Brain microvascular endothelial cell (primary cell): ENCODE measurements around the gene CAMK1D.

ENCODE experiments used
- DNase-seq: peaks from one replicate; pipeline ENCODE4 v3.0.0-alpha.2; 2020
- H3K27ac ChIP-seq: fragments of 250-450 bp; sonication (Bioruptor Pico); 2 replicates; pipeline ENCODE4 v1.5.1; 2020; ENCODE audit warnings: mild to moderate bottlenecking, moderate library complexity
- H3K27me3 ChIP-seq: fragments of 250-450 bp; sonication (Bioruptor Pico); replicated peaks from 2 replicates; pipeline ENCODE4 v1.5.1; 2020; ENCODE audit warnings: mild to moderate bottlenecking
- H3K36me3 ChIP-seq: fragments of 250-450 bp; sonication (Bioruptor Pico); replicated peaks from 2 replicates; pipeline ENCODE4 v1.5.1; 2020; ENCODE audit warnings: mild to moderate bottlenecking
- H3K4me3 ChIP-seq: 2 replicates; pipeline ENCODE4 v1.5.1; 2011; ENCODE audit warnings: low read depth, mild to moderate bottlenecking, control low read depth, low read length, moderate library complexity
- in situ Hi-C: cut with HindIII; loops from 2 replicates; pipeline ENCODE4 v1.10.0; 2017; ENCODE audit warnings: low sequenced_read_pairs, low pct_ligation_motif_present
- TF ChIP-seq, protein P1 (sequence below): IDR thresholded peaks from 2 replicates; pipeline ENCODE4 v1.5.1; 2011; ENCODE audit warnings: low read depth, mild to moderate bottlenecking, moderate library complexity, low read length, control low read depth, inconsistent platforms; ENCODE audit errors: missing control alignments

Gene CAMK1D

DNA sequence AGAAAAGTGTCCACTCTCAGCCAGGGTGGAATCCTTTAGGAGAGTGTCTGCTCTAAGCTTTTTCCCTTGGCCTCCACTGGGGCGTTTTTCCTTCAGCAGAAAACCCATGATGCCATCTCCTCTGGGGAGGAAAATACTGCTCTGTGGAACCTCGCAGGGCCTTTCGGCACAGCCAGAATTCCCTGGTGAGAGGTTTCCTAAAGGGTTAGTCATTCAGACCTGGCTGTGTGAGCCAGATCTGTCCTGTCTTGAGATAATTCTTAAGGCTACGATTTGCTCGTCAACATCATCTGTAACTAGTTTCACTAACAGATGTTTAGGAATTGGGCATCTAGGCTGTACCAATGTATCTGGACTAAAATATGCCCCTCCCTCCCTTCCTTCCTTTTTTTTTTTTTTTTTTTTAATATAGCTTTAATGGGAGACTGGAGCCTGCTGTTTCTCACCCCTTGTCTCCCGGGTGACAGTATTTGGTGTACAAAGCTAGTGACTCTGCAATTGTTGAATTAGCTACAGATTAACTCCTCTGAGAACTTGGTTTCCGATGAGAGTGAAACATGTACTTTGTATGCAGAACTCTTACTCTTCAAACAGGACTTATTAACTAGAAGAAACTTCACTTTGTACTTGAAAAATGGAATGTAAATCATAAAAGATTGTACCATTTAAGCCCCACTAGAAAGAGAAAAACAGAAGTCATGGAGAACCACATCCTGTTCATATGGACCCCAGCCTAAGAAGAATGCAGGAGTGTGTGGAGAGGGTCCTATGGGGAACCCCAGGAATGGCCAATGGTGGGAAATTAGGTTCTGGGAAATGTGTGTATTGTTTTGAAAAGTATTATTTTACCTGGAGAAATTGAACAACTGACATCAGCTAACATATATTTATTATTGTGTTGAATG lies 230.9 kb downstream of the CAMK1D start:
- in situ Hi-C loops = no loop called here
- no peaks in the 10 kb centered on the region for H3K36me3 ChIP-seq
- no peaks in the 10 kb centered on the region for H3K27me3 ChIP-seq
- DNase-seq = no peak
- TF ChIP-seq, protein P1, sequence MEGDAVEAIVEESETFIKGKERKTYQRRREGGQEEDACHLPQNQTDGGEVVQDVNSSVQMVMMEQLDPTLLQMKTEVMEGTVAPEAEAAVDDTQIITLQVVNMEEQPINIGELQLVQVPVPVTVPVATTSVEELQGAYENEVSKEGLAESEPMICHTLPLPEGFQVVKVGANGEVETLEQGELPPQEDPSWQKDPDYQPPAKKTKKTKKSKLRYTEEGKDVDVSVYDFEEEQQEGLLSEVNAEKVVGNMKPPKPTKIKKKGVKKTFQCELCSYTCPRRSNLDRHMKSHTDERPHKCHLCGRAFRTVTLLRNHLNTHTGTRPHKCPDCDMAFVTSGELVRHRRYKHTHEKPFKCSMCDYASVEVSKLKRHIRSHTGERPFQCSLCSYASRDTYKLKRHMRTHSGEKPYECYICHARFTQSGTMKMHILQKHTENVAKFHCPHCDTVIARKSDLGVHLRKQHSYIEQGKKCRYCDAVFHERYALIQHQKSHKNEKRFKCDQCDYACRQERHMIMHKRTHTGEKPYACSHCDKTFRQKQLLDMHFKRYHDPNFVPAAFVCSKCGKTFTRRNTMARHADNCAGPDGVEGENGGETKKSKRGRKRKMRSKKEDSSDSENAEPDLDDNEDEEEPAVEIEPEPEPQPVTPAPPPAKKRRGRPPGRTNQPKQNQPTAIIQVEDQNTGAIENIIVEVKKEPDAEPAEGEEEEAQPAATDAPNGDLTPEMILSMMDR = no peak
- no peak overlapping the region for H3K27ac ChIP-seq
- no peak overlapping the region for H3K4me3 ChIP-seq

- in situ Hi-C loops = no loop called here
- TF ChIP-seq, protein P1 = no peak
- no peaks in the 10 kb centered on the region for H3K36me3 ChIP-seq
- H3K27ac ChIP-seq = no peak overlapping the region
- no peak for DNase-seq
- no peak overlapping the region for H3K4me3 ChIP-seq
- H3K27me3 ChIP-seq = no peaks in the 10 kb centered on the region
Observed at GRCh38 chr10:12583891-12584595, 234.7 kb downstream of the CAMK1D start.

GRCh38 chr10:12586741-12587140 lies 237.4 kb downstream of the CAMK1D start:
- DNase-seq = no peak
- in situ Hi-C loops = no loop called here
- Histone ChIP-seq H3K36me3 (no peaks in the 10 kb centered on the region), H3K27me3 (no peaks in the 10 kb centered on the region), H3K27ac (no peak overlapping the region), H3K4me3 (no peak overlapping the region)
- TF ChIP-seq, protein P1 = no peak

DNA sequence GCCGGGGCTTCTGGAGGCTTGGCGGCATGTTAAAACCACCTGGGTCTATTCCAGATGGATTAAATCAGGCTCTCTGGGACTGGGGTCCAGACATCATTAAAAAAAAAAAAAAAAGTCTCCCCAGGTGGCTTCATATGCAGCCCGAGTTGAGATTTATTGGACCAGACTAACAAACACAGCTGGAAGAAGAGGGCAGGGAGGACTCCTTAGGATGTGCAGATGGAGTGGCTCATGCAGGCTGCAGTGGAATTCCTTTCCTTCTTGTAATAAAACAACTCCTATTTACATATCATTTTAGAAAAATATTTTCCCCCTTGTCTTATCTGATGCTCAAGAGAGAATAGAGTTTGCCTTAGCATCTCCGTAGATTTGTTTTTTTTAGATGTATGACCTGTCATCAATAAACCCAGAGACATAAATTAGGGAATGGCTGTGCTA lies 238.1 kb downstream of the CAMK1D start:
- H3K4me3 ChIP-seq = no peak overlapping the region
- in situ Hi-C loops = no loop called here
- no peaks in the 10 kb centered on the region for H3K27me3 ChIP-seq
- TF ChIP-seq, protein P1 = no peak
- H3K27ac ChIP-seq = no peak overlapping the region
- no peaks in the 10 kb centered on the region for H3K36me3 ChIP-seq
- no peak for DNase-seq

DNA sequence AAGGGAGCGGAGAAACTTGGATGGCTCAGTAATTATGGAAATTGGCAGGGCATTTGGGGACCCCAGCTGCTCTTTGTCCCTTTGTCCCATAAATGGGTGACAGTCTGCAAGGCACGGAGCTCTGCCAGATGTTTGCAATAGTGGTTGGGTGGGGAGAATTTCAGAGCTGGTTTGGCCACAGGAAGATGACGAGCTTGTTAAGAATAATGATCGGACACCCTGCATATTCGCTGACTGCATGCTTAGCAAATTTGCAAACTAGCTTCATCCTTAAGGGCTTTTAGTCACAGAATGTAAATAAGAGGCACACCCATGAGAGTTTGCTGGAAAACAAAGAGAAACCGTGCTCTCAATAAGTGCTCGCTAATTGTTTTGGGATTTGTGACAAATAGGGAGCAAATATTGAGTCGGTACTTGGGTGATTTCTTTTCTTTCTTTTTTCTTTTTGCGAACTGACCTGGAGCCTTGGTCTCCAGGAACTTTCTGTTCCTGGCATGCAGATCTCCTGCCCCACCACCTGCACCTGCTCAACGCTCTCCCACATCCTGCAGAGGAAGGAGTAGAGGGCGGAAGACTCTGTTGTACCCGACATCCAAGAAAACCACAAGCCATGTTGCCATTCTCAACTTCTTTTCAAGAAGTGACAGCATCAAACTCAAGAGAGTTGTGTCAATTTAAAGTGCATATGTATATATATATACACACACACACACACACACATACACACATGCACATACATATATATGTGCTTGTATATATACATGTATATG lies 238.9 kb downstream of the CAMK1D start:
- Histone ChIP-seq H3K27me3 (no peaks in the 10 kb centered on the region), H3K4me3 (no peak overlapping the region), H3K36me3 (no peaks in the 10 kb centered on the region), H3K27ac (no peak overlapping the region)
- in situ Hi-C loops = no loop called here
- TF ChIP-seq, protein P1 = no peak
- no peak for DNase-seq
